GM12878 (cell line): ENCODE data around the gene YEATS2. TPM values are rescaled to one million over a fixed set of nuclear protein-coding genes. Genes with fewer than 3 reads are reported as not detected.

ENCODE experiments used
- ATAC-seq: fragments of 200-7000 bp; cut with Tn5 transposase; 3 replicates; pipeline ENCODE4 v1.9.1; 2020; ENCODE audit warnings: mild to moderate bottlenecking, moderate library complexity
- BruUV-seq: library from RNA; stranded (reverse); fragments of 400-500 nt; replicated peaks from 2 replicates; lab custom pipeline; 2021; lab: Mats Ljungman, UMichigan
- CTCF ChIA-PET: fragments of 300-600 bp; sonication (Branson Sonifier 250); formaldehyde crosslinking; extraction: SDS; loops from one replicate; lab custom pipeline; 2021; ENCODE audit warnings: inconsistent platforms; lab: Yijun Ruan, JAX
- POLR2A ChIA-PET: fragments of 350-600 bp; formaldehyde crosslinking; extraction: SDS; loops from one replicate; lab custom pipeline; 2021; ENCODE audit warnings: inconsistent platforms; lab: Charles Lee
- RAD21 ChIA-PET: fragments of 300-600 bp; sonication (Branson Sonifier 250); formaldehyde crosslinking; loops from one replicate; lab custom pipeline; 2023; ENCODE audit warnings: antibody characterized with exemption; ENCODE audit not compliant: unreplicated experiment; lab: Charles Lee
- SMC1A ChIA-PET: fragments of 300-600 bp; sonication (Branson Sonifier 250); formaldehyde crosslinking; loops from one replicate; lab custom pipeline; 2023; ENCODE audit not compliant: unreplicated experiment, uncharacterized antibody; lab: Charles Lee
- DNase-seq: peaks from one replicate; pipeline ENCODE4 v3.0.0-alpha.2; 2011; ENCODE audit warnings: low read depth, low spot score
- FAIRE-seq: peaks from 3 replicates; lab custom pipeline; 2011; peaks lifted over from hg19 to GRCh38; lab: Jason Lieb, UNC
- H2AFZ ChIP-seq: 2 replicates; pipeline ENCODE4 v1.6.0; 2011; ENCODE audit warnings: low read depth, low read length, control low read depth; ENCODE audit not compliant: control insufficient read depth
- H3K27ac ChIP-seq: 2 replicates; pipeline ENCODE4 v1.5.1; 2011; ENCODE audit warnings: control low read depth; ENCODE audit not compliant: control insufficient read depth, insufficient read depth
- H3K27me3 ChIP-seq, 2 experiments: replicated peaks in 1 of 2; 2 replicates each; pipeline versions ENCODE4 v1.6.0 to v1.6.1; 2011; ENCODE audit warnings: low read length in 1 of 2; ENCODE audit not compliant: control insufficient read depth in 2 of 2, insufficient read depth in 2 of 2
- H3K36me3 ChIP-seq, 2 experiments: 2 replicates each; pipeline ENCODE4 v1.5.1; 2011; ENCODE audit warnings: low read length in 1 of 2; ENCODE audit not compliant: control insufficient read depth in 2 of 2, insufficient read depth in 2 of 2
- H3K4me1 ChIP-seq: 2 replicates; pipeline ENCODE4 v1.6.1; 2011; ENCODE audit warnings: mild to moderate bottlenecking, low read length, moderate library complexity, mixed read lengths; ENCODE audit not compliant: control insufficient read depth, insufficient read depth
- H3K4me2 ChIP-seq: 2 replicates; pipeline ENCODE4 v1.6.0; 2011; ENCODE audit warnings: control low read depth; ENCODE audit not compliant: control insufficient read depth, insufficient read depth
- H3K4me3 ChIP-seq: fragments of 200-600 bp; sonication (generic); 2 replicates; pipeline ENCODE4 v1.5.1; 2016
- H3K79me2 ChIP-seq: 2 replicates; pipeline ENCODE4 v1.6.0; 2011; ENCODE audit warnings: low read length; ENCODE audit not compliant: control insufficient read depth, insufficient read depth
- H3K9ac ChIP-seq: 2 replicates; pipeline ENCODE4 v1.8.0; 2011; ENCODE audit warnings: low read length, control low read depth, mixed read lengths; ENCODE audit not compliant: control insufficient read depth, insufficient read depth
- H3K9me3 ChIP-seq: replicated peaks from 3 replicates; pipeline ENCODE4 v1.5.1; 2011; ENCODE audit warnings: mild to moderate bottlenecking, low read length; ENCODE audit not compliant: control insufficient read depth, insufficient read depth
- H4K20me1 ChIP-seq: 2 replicates; pipeline ENCODE4 v1.6.0; 2011; ENCODE audit not compliant: control insufficient read depth, insufficient read depth
- BACH1 ChIP-seq: fragments of 450-650 bp; IDR thresholded peaks from 2 replicates; pipeline ENCODE4 v1.6.1; 2017; ENCODE audit warnings: mild to moderate bottlenecking, borderline replicate concordance
- BCL11A ChIP-seq: IDR thresholded peaks from 2 replicates; pipeline ENCODE4 v1.6.1; 2011; ENCODE audit warnings: low read depth, low read length
- BRCA1 ChIP-seq: IDR thresholded peaks from 2 replicates; pipeline ENCODE4 v1.6.1; 2011; ENCODE audit warnings: low read depth, low read length, improper control_type of control experiment
- CBX3 ChIP-seq: fragments of 200-600 bp; sonication (generic); IDR thresholded peaks from 2 replicates; pipeline ENCODE4 v1.6.1; 2016; ENCODE audit warnings: low read depth, borderline replicate concordance
- MEF2A ChIP-seq: IDR thresholded peaks from 2 replicates; pipeline ENCODE4 v1.6.1; 2011; ENCODE audit warnings: low read depth, mild to moderate bottlenecking, low read length, moderate library complexity; ENCODE audit not compliant: insufficient read depth
- MTA2 ChIP-seq: fragments of 450-650 bp; IDR thresholded peaks from 2 replicates; pipeline ENCODE4 v1.6.1; 2016; ENCODE audit warnings: low read depth, mild to moderate bottlenecking, moderate library complexity
- NFXL1 ChIP-seq: fragments of 450-650 bp; IDR thresholded peaks from 2 replicates; pipeline ENCODE4 v1.6.1; 2017; ENCODE audit warnings: antibody characterized with exemption, mild to moderate bottlenecking, borderline replicate concordance
- RELA ChIP-seq: fragments of 450-650 bp; IDR thresholded peaks from 2 replicates; pipeline ENCODE4 v1.8.0; 2014; ENCODE audit warnings: borderline replicate concordance; ENCODE audit not compliant: partially characterized antibody
- SMAD5 ChIP-seq: IDR thresholded peaks from 2 replicates; pipeline ENCODE4 v1.6.1; 2016; ENCODE audit warnings: antibody characterized with exemption, low read depth
- YBX1 ChIP-seq: fragments of 450-650 bp; IDR thresholded peaks from 2 replicates; pipeline ENCODE4 v1.6.1; 2016; ENCODE audit warnings: antibody characterized with exemption
- WGBS: methylation state at CpG from one replicate; pipeline ENCODE4 v1.1.6; 2016; ENCODE audit warnings: low lambda C conversion rate; ENCODE audit not compliant: insufficient replicate concordance, insufficient coverage; ENCODE audit errors: missing lambda C conversion rate; 5-methylcytosine and 5-hydroxymethylcytosine counted together
- in situ Hi-C: fragments of 300-500 bp; cut with MboI; formaldehyde crosslinking; loops from 9 replicates; pipeline ENCODE4 v1.14.3; 2018; ENCODE audit warnings: mixed read lengths
- intact Hi-C: fragments of 100-400 bp; cut with micrococcal nuclease; formaldehyde crosslinking; loops from one replicate; pipeline ENCODE4 v1.14.2; 2022; ENCODE audit not compliant: unreplicated experiment
- polyA plus RNA-seq, 11 experiments: library from polyadenylated mRNA; depleted of rRNA in 4 of 11; unstranded in 6 of 11; stranded (reverse) in 5 of 11; fragments of >200 nt; fragmentation: Nextera tagmentation in 4 of 11; fragmentation: Illumina TruSeq in 1 of 11; extraction: Ambion mirVana in 4 of 11; extraction: Trizol in 1 of 11; gene quantifications; 1 replicate in 1 of 11; 2 replicates in 10 of 11; pipeline versions ENCODE4 v1.2.1 to v1.2.3, GENCODE V29; 2011 to 2016; ENCODE audit warnings: inconsistent platforms in 2 of 11, missing spikeins in 2 of 11, low read depth in 1 of 11
- total RNA-seq, 4 experiments: library from RNA; depleted of rRNA in 3 of 4; stranded (reverse); fragments of >200 nt in 3 of 4; fragmentation: Illumina TruSeq in 1 of 4; extraction: Trizol in 1 of 4; gene quantifications; 2 replicates each; pipeline versions ENCODE4 v1.2.1 to v1.2.3, GENCODE V29; 2013 to 2021
- TF ChIP-seq, protein P1 (sequence below): fragments of 450-650 bp; formaldehyde crosslinking; IDR thresholded peaks from 2 replicates; pipeline ENCODE4 v1.4.0; 2020; ENCODE audit warnings: mild to moderate bottlenecking, moderate library complexity
- TF ChIP-seq, protein P2 (sequence below): IDR thresholded peaks from 2 replicates; pipeline ENCODE4 v1.6.1; 2011; ENCODE audit warnings: low read depth, low read length, improper control_type of control experiment, borderline replicate concordance

YEATS2 gene
- total and polyA plus RNA-seq, 10 of the 15 experiments (the other 5 are each of a cell fraction or from before 2014, with no cell fraction given) = 1.9 to 65.3 (median 25.8) TPM

- H2AFZ ChIP-seq = no peak overlapping the region
- ChIA-PET RAD21 (no interaction called here), POLR2A (no interaction called here), CTCF (no interaction called here), SMC1A (no interaction called here)
- H3K9ac ChIP-seq = no peak overlapping the region
- DNase-seq (no peak), ATAC-seq (no peak), FAIRE-seq (no peak)
- intact Hi-C loops = no loop called here
- H3K36me3 ChIP-seq = peaks cover 13 to 25% of the 10 kb centered on the region in 2 experiments
- no peak overlapping the region for H3K27ac ChIP-seq
- no peaks in the 10 kb centered on the region for H3K4me1 ChIP-seq
- H4K20me1 ChIP-seq = no peaks in the 10 kb centered on the region
- H3K79me2 ChIP-seq = no peaks in the 10 kb centered on the region
- WGBS = 98% methylated on average over 5 of the region's 5 CpGs
- TF ChIP-seq MEF2A (no peak), SMAD5 (no peak), BCL11A (no peak), CBX3 (no peak), RELA (no peak), BRCA1 (no peak), NFXL1 (no peak), BACH1 (no peak), MTA2 (no peak), YBX1 (no peak)
- TF ChIP-seq, protein P1, sequence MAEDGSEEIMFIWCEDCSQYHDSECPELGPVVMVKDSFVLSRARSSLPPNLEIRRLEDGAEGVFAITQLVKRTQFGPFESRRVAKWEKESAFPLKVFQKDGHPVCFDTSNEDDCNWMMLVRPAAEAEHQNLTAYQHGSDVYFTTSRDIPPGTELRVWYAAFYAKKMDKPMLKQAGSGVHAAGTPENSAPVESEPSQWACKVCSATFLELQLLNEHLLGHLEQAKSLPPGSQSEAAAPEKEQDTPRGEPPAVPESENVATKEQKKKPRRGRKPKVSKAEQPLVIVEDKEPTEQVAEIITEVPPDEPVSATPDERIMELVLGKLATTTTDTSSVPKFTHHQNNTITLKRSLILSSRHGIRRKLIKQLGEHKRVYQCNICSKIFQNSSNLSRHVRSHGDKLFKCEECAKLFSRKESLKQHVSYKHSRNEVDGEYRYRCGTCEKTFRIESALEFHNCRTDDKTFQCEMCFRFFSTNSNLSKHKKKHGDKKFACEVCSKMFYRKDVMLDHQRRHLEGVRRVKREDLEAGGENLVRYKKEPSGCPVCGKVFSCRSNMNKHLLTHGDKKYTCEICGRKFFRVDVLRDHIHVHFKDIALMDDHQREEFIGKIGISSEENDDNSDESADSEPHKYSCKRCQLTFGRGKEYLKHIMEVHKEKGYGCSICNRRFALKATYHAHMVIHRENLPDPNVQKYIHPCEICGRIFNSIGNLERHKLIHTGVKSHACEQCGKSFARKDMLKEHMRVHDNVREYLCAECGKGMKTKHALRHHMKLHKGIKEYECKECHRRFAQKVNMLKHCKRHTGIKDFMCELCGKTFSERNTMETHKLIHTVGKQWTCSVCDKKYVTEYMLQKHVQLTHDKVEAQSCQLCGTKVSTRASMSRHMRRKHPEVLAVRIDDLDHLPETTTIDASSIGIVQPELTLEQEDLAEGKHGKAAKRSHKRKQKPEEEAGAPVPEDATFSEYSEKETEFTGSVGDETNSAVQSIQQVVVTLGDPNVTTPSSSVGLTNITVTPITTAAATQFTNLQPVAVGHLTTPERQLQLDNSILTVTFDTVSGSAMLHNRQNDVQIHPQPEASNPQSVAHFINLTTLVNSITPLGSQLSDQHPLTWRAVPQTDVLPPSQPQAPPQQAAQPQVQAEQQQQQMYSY (CRISPR knock-in tag) = no peak
- TF ChIP-seq, protein P2, sequence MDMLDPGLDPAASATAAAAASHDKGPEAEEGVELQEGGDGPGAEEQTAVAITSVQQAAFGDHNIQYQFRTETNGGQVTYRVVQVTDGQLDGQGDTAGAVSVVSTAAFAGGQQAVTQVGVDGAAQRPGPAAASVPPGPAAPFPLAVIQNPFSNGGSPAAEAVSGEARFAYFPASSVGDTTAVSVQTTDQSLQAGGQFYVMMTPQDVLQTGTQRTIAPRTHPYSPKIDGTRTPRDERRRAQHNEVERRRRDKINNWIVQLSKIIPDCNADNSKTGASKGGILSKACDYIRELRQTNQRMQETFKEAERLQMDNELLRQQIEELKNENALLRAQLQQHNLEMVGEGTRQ = no peak
- no peak overlapping the region for H3K4me3 ChIP-seq
- no TSS peak for BruUV-seq
- no peak overlapping the region for H3K4me2 ChIP-seq
- in situ Hi-C loops = no loop called here
- no peaks in the 10 kb centered on the region for H3K9me3 ChIP-seq
- H3K27me3 ChIP-seq = no peaks in the 10 kb centered on the region
Observed at GRCh38 chr3:183731611-183732010, 34.0 kb downstream of the YEATS2 start.
